ENCODE results near the gene PFKFB4. TPM values are rescaled to one million over a fixed set of nuclear protein-coding genes. Genes with fewer than 3 reads are reported as not detected.

The PFKFB4 gene
- total and polyA plus RNA-seq, 7 donors = 1.5 to 8.0 (median 4.2) TPM

DNA sequence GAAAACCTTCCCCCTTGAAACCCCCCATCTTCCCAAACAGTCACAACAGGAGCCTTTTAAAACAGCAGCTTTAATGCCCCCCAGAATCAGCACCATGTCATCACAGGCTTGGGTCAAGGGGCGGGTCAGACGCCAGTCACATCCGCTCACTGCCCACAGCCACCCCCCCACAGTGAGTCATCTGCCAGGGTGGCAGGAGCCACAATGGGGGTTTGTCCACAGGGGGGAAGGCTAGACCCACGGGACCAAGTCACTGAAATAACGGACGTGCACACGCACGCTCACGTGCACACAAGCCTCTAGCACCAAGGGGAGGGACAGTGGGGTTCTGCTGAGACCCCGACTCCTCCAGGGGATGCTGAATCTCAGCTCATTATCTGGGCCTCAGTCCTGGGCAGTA lies 7.4 kb upstream of the PFKFB4 start:
- Histone ChIP-seq H3K27ac (no peak overlapping the region), H3K4me3 (no peak overlapping the region), H3K36me3 (no peaks in the 10 kb centered on the region), H3K27me3 (no peaks in the 10 kb centered on the region), H3K4me1 (peaks cover 0 to 27% (median 22%) of the 10 kb centered on the region in 4 donors), H3K9me3 (no peaks in the 10 kb centered on the region)
- peak; percentile 76 for DNase-seq
- 77 to 79% methylated on average over 10 of the region's 10 CpGs for WGBS, 2 donors
- TF ChIP-seq POLR2A (IDR thresholded peaks at IDR 0.05) (no peak), EP300 (IDR thresholded peaks at IDR 0.05) (no peak), CTCF (IDR thresholded peaks at IDR 0.05) (no peak), POLR2AphosphoS5 (IDR thresholded peaks at IDR 0.05) (no peak)
- intact Hi-C loops (cut with DNase I) = no loop called here

GRCh38 chr3:48563382-48563918 lies 6.8 kb upstream of the PFKFB4 start, which contains the start of gene UCN2:
UCN2 (minus strand) TSS chr3:48563781; CDS start chr3:48563124, 657 bp downstream.
- no peaks in the 10 kb centered on the region for H3K9me3 ChIP-seq
- no peak within 1 kb of the TSS for H3K4me3 ChIP-seq
- no peak for TF ChIP-seq POLR2AphosphoS5 (IDR thresholded peaks at IDR 0.05)
- no peak for TF ChIP-seq CTCF (IDR thresholded peaks at IDR 0.05)
- no peak for TF ChIP-seq EP300 (IDR thresholded peaks at IDR 0.05)
- no peak for TF ChIP-seq POLR2A (IDR thresholded peaks at IDR 0.05)
- H3K4me1 ChIP-seq = peaks cover 0 to 29% (median 24%) of the 10 kb centered on the region in 4 donors
- 64 to 78% methylated on average over 6 of the region's 6 CpGs for WGBS, 2 donors
- no peaks in the 10 kb centered on the region for H3K36me3 ChIP-seq
- no peak for DNase-seq
- H3K27me3 ChIP-seq = no peaks in the 10 kb centered on the region
- intact Hi-C loops (cut with DNase I) = no loop called here
- peak within 1 kb of the TSS in 1 of 4 donors; percentile 18 for H3K27ac ChIP-seq

DNA sequence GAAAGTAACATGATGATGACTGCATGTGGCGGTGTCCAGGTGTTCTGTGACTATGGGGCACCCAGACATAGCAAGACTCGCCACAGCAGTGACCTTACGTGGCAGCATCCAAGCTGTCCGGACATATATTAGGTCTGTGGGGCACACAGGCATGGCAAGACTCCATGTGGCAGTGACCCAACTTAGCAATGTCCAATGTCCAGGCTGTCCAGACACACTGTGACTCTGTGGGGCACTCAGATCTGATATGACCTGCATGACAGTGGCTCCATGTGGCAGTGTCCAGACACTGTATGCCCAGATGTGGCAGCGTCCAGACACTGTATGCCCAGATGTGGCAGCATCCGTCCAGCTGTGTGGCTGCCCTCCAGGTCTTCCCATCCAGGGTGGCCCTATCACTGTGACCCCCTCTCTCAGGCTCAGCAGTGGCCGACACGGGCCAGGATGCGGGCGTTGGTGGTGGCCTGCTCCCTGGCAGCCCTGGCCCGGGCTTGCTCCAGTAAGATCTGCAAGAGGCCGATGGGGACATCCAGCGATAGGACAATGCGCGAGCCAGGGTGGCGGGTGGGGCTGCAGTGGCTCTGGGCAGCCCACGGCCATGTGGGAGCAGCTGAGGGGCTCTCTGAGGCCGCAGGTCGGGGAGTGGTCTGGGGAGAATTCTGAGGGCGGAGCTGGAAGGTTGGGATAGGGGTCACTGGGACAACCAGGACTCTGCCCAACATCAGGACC lies 5.9 kb upstream of the PFKFB4 start:
- WGBS, 2 donors = 83 to 91% methylated on average over 20 of the region's 20 CpGs
- no peak overlapping the region for H3K4me3 ChIP-seq
- DNase-seq = no peak
- no peaks in the 10 kb centered on the region for H3K27me3 ChIP-seq
- H3K36me3 ChIP-seq = no peaks in the 10 kb centered on the region
- TF ChIP-seq CTCF (IDR thresholded peaks at IDR 0.05) (no peak), POLR2AphosphoS5 (IDR thresholded peaks at IDR 0.05) (no peak), POLR2A (IDR thresholded peaks at IDR 0.05) (no peak), EP300 (IDR thresholded peaks at IDR 0.05) (no peak)
- peaks cover 0 to 38% (median 30%) of the 10 kb centered on the region in 4 donors for H3K4me1 ChIP-seq
- intact Hi-C loops (cut with DNase I) = no loop called here
- H3K9me3 ChIP-seq = no peaks in the 10 kb centered on the region
- H3K27ac ChIP-seq = no peak overlapping the region

- TF ChIP-seq EP300 (IDR thresholded peaks at IDR 0.05) = no peak
- TF ChIP-seq CTCF (IDR thresholded peaks at IDR 0.05) = peak in 2 of 4 experiments; percentile 21 to 27
- TF ChIP-seq POLR2AphosphoS5 (IDR thresholded peaks at IDR 0.05) = no peak
- TF ChIP-seq POLR2A (IDR thresholded peaks at IDR 0.05) = no peak
- H3K36me3 ChIP-seq = no peaks in the 10 kb centered on the region
- intact Hi-C loops (cut with DNase I) = loop anchor here (2.0 kb wide), 2 partner anchors 48 to 74 kb away; partner anchors contain the start of genes SLC26A6 and UQCRC1
- H3K9me3 ChIP-seq = no peaks in the 10 kb centered on the region
- H3K27ac ChIP-seq = peak overlapping the region; percentile 71 to 85 (median 74)
- 43 to 55% methylated on average over 21 of the region's 21 CpGs for WGBS, 2 donors
- H3K4me1 ChIP-seq = peaks cover 0 to 47% (median 40%) of the 10 kb centered on the region in 4 donors
- DNase-seq = peak; percentile 88
- H3K27me3 ChIP-seq = no peaks in the 10 kb centered on the region
- H3K4me3 ChIP-seq = peak overlapping the region; percentile 11 to 49 (median 44)
These were observed 4.6 kb upstream of the PFKFB4 start for GRCh38 chr3:48561045-48561736.

All from sigmoid colon (tissue), 7 donors.